Measurements from ENCODE around the gene ASPN.

- TF ChIP-seq CTCF (IDR thresholded peaks at IDR 0.05; ENCODE audit: poor library complexity), result no peak
- TF ChIP-seq EZH2 (IDR thresholded peaks at IDR 0.05; ENCODE audit: borderline replicate concordance), result no peak
- TF ChIP-seq EZH2phosphoT487 (IDR thresholded peaks at IDR 0.05; ENCODE audit: low read depth, severe bottlenecking, unreplicated experiment), result no peak
Measured at GRCh38 chr9:92486371-92486770, 4.1 kb upstream of the ASPN start.

All from hepatocyte (in vitro differentiated cells).